Keratinocyte (primary cell): ENCODE measurements around the gene TNS4.

ENCODE experiments used
- CTCF ChIP-seq, 3 experiments: IDR thresholded peaks in 1 of 3; conservative IDR thresholded peaks in 1 of 3; optimal IDR thresholded peaks in 1 of 3; 2 replicates in 2 of 3; 3 replicates in 1 of 3; pipeline versions ENCODE3 to v1.5.1; 2011; ENCODE audit warnings: low read length in 3 of 3, mild to moderate bottlenecking in 3 of 3, moderate library complexity in 2 of 3, control low read depth in 1 of 3, inconsistent platforms in 1 of 3; ENCODE audit not compliant: insufficient read depth in 2 of 3; ENCODE audit errors: extremely low read depth in 1 of 3
- EZH2 ChIP-seq: IDR thresholded peaks from one replicate; pipeline ENCODE4 v1.6.1; 2012; ENCODE audit warnings: inconsistent platforms, mild to moderate bottlenecking, low read length, moderate library complexity

- TF ChIP-seq CTCF (optimal IDR thresholded peaks at IDR 0.05 in 1 of 3, IDR thresholded peaks at IDR 0.05 in 1 of 3, conservative IDR thresholded peaks at IDR 0.05 in 1 of 3; ENCODE audit: extremely low read depth in 1 of 3, insufficient read depth in 2 of 3, low read length in 3 of 3) = no peak
- no peak for TF ChIP-seq EZH2
These were observed 14.1 kb upstream of the TNS4 start for GRCh38 chr17:40515491-40516041.
